IMR-90 (cell line): Measurements from ENCODE around the gene GCFC2. TPM values are rescaled to one million over a fixed set of nuclear protein-coding genes. Genes with fewer than 3 reads are reported as not detected.

Experiments
- ATAC-seq: fragments of 200-7000 bp; cut with Tn5 transposase; 2 replicates; pipeline ENCODE4 v1.9.1; 2020; ENCODE audit warnings: low read depth, mild to moderate bottlenecking, moderate library complexity
- BruUV-seq: library from RNA; stranded (reverse); fragments of 400-500 nt; replicated peaks from 2 replicates; lab custom pipeline; 2021; lab: Mats Ljungman, UMichigan
- CTCF ChIA-PET: fragments of 300-600 bp; formaldehyde crosslinking; extraction: SDS; loops from one replicate; lab custom pipeline; 2021; ENCODE audit warnings: antibody characterized with exemption; lab: Yijun Ruan, JAX
- POLR2A ChIA-PET: fragments of 300-600 bp; sonication (Branson Sonifier 250); formaldehyde crosslinking; loops from one replicate; lab custom pipeline; 2022; ENCODE audit warnings: antibody characterized with exemption; ENCODE audit not compliant: unreplicated experiment; lab: Charles Lee
- DNase-seq: peaks from one replicate; pipeline ENCODE4 v3.0.0; 2013
- H2AFZ ChIP-seq: replicated peaks from 2 replicates; pipeline ENCODE3; 2013; ENCODE audit warnings: low read length, mild to moderate bottlenecking; ENCODE audit not compliant: poor library complexity
- H2AK5ac ChIP-seq: 2 replicates; pipeline ENCODE4 v1.6.1; 2013; ENCODE audit warnings: low read depth, low read length, inconsistent platforms
- H2AK9ac ChIP-seq: replicated peaks from 2 replicates; pipeline ENCODE3; 2013; ENCODE audit warnings: mild to moderate bottlenecking, low read depth, low read length, moderate library complexity; ENCODE audit not compliant: poor library complexity
- H2BK120ac ChIP-seq: 2 replicates; pipeline ENCODE4 v1.6.1; 2013; ENCODE audit warnings: low read depth, low read length, inconsistent platforms
- H2BK15ac ChIP-seq: 3 replicates; pipeline ENCODE4 v1.6.1; 2013; ENCODE audit warnings: low read depth, low read length, inconsistent platforms
- H2BK20ac ChIP-seq: 2 replicates; pipeline ENCODE4 v1.6.1; 2013; ENCODE audit warnings: low read depth, mild to moderate bottlenecking, inconsistent platforms, low read length, moderate library complexity
- H2BK5ac ChIP-seq: 2 replicates; pipeline ENCODE4 v1.6.1; 2013; ENCODE audit warnings: mild to moderate bottlenecking, low read depth, low read length, inconsistent platforms; ENCODE audit not compliant: poor library complexity, severe bottlenecking
- H3K14ac ChIP-seq: replicated peaks from 2 replicates; pipeline ENCODE4 v1.6.1; 2013; ENCODE audit warnings: low read depth, low read length, inconsistent platforms
- H3K18ac ChIP-seq: 2 replicates; pipeline ENCODE4 v1.6.1; 2013; ENCODE audit warnings: low read depth, low read length, control low read depth
- H3K23ac ChIP-seq: 2 replicates; pipeline ENCODE4 v1.6.1; 2013; ENCODE audit warnings: low read depth, low read length, inconsistent platforms
- H3K27ac ChIP-seq: 2 replicates; pipeline ENCODE4 v1.5.1; 2013; ENCODE audit warnings: mild to moderate bottlenecking, control low read depth, low read length; ENCODE audit not compliant: insufficient read depth
- H3K27me3 ChIP-seq: 2 replicates; pipeline ENCODE4 v1.6.1; 2013; ENCODE audit warnings: low read length; ENCODE audit not compliant: control insufficient read depth, insufficient read depth
- H3K36me3 ChIP-seq: 2 replicates; pipeline ENCODE4 v1.6.1; 2013; ENCODE audit warnings: low read length, mixed read lengths; ENCODE audit not compliant: control insufficient read depth, insufficient read depth
- H3K4ac ChIP-seq: 2 replicates; pipeline ENCODE4 v1.6.1; 2013; ENCODE audit warnings: low read depth, low read length, inconsistent platforms
- H3K4me1 ChIP-seq: 2 replicates; pipeline ENCODE4 v1.6.1; 2013; ENCODE audit warnings: low read length, mixed read lengths; ENCODE audit not compliant: control insufficient read depth, insufficient read depth
- H3K4me2 ChIP-seq: 2 replicates; pipeline ENCODE4 v1.6.1; 2013; ENCODE audit warnings: low read depth, mild to moderate bottlenecking, control low read depth, low read length, moderate library complexity
- H3K4me3 ChIP-seq: 2 replicates; pipeline ENCODE4 v1.5.1; 2013; ENCODE audit warnings: low read depth, mild to moderate bottlenecking, control low read depth, low read length, moderate library complexity; ENCODE audit not compliant: insufficient read depth
- H3K56ac ChIP-seq: 2 replicates; pipeline ENCODE4 v1.6.1; 2013; ENCODE audit warnings: low read length, inconsistent platforms; ENCODE audit not compliant: insufficient read depth; ENCODE audit errors: extremely low read depth
- H3K79me1 ChIP-seq, 2 experiments: 2 replicates each; pipeline ENCODE4 v1.6.1; 2013; ENCODE audit warnings: low read length in 2 of 2, inconsistent platforms in 1 of 2, low read depth in 1 of 2
- H3K9ac ChIP-seq: 2 replicates; pipeline ENCODE4 v1.6.1; 2013; ENCODE audit warnings: low read depth, low read length, control low read depth
- H3K9me1 ChIP-seq: 2 replicates; pipeline ENCODE4 v1.6.1; 2013; ENCODE audit warnings: low read length, inconsistent platforms; ENCODE audit not compliant: insufficient read depth
- H3K9me3 ChIP-seq: 2 replicates; pipeline ENCODE4 v1.6.1; 2013; ENCODE audit warnings: low read length; ENCODE audit not compliant: control insufficient read depth, insufficient read depth
- H4K20me1 ChIP-seq: 2 replicates; pipeline ENCODE4 v1.6.1; 2013; ENCODE audit warnings: low read length, inconsistent platforms; ENCODE audit not compliant: insufficient read depth
- H4K5ac ChIP-seq: 2 replicates; pipeline ENCODE4 v1.6.1; 2013; ENCODE audit warnings: mild to moderate bottlenecking, low read depth, low read length, control low read depth
- H4K8ac ChIP-seq, 2 experiments: 2 replicates each; pipeline ENCODE4 v1.6.1; 2013; ENCODE audit warnings: low read depth in 2 of 2, low read length in 2 of 2, control low read depth in 1 of 2, inconsistent platforms in 1 of 2
- H4K91ac ChIP-seq: 2 replicates; pipeline ENCODE4 v1.6.1; 2013; ENCODE audit warnings: low read depth, low read length, inconsistent platforms; ENCODE audit not compliant: insufficient read depth
- CEBPB ChIP-seq: IDR thresholded peaks from 2 replicates; pipeline ENCODE4 v1.6.1; 2012; ENCODE audit warnings: low read depth, low read length, improper control_type of control experiment
- CHD1 ChIP-seq: IDR thresholded peaks from 2 replicates; pipeline ENCODE4 v1.6.1; 2012; ENCODE audit warnings: low read depth, low read length, improper control_type of control experiment
- FOS ChIP-seq: fragments of 150-350 bp; IDR thresholded peaks from 2 replicates; pipeline ENCODE4 v1.6.1; 2016; ENCODE audit warnings: low read depth, low read length
- MAFK ChIP-seq: IDR thresholded peaks from 2 replicates; pipeline ENCODE4 v1.6.1; 2012; ENCODE audit warnings: low read depth, low read length, improper control_type of control experiment
- MAZ ChIP-seq: IDR thresholded peaks from 2 replicates; pipeline ENCODE4 v1.6.1; 2012; ENCODE audit warnings: low read depth, mild to moderate bottlenecking, low read length, improper control_type of control experiment, moderate library complexity, borderline replicate concordance
- POLR2A ChIP-seq: IDR thresholded peaks from 2 replicates; pipeline ENCODE4 v1.6.1; 2012; ENCODE audit warnings: mild to moderate bottlenecking, low read depth, low read length
- RAD21 ChIP-seq: IDR thresholded peaks from 2 replicates; pipeline ENCODE4 v1.6.1; 2012; ENCODE audit warnings: low read length, improper control_type of control experiment
- RCOR1 ChIP-seq: IDR thresholded peaks from 2 replicates; pipeline ENCODE4 v1.6.1; 2012; ENCODE audit warnings: mild to moderate bottlenecking, low read length, improper control_type of control experiment; ENCODE audit not compliant: insufficient replicate concordance
- RFX5 ChIP-seq: IDR thresholded peaks from 2 replicates; pipeline ENCODE4 v1.8.0; 2012; ENCODE audit warnings: low read depth, mild to moderate bottlenecking, low read length, moderate library complexity
- SMC3 ChIP-seq: fragments of 150-350 bp; IDR thresholded peaks from 2 replicates; pipeline ENCODE4 v1.6.1; 2016; ENCODE audit warnings: low read depth, mild to moderate bottlenecking, antibody characterized with exemption, low read length, moderate library complexity
- WGBS, 2 experiments: methylation state at CpG; one replicate each; pipeline versions ENCODE4 v1.1.5 to v1.1.7; 2013; ENCODE audit warnings: missing lambda C conversion rate in 2 of 2; ENCODE audit not compliant: insufficient read length in 1 of 2; ENCODE audit errors: extremely low coverage in 2 of 2; 5-methylcytosine and 5-hydroxymethylcytosine counted together
- dilution Hi-C: fragments of 300-500 bp; cut with HindIII; formaldehyde crosslinking; loops from one replicate; pipeline ENCODE4 v1.14.3; 2018; ENCODE audit warnings: low sequenced_read_pairs; ENCODE audit not compliant: unreplicated experiment
- in situ Hi-C: fragments of 300-500 bp; cut with MboI; formaldehyde crosslinking; loops from 3 replicates; pipeline ENCODE4 v1.14.3; 2019; ENCODE audit warnings: low sequenced_read_pairs, inconsistent platforms, mixed read lengths
- intact Hi-C: fragments of 100-400 bp; cut with micrococcal nuclease; formaldehyde crosslinking; loops from 2 replicates; pipeline ENCODE4 v1.10.0; 2022
- polyA plus RNA-seq, 3 experiments: library from polyadenylated mRNA; depleted of rRNA; stranded (reverse); fragments of >200 nt; gene quantifications; 2 replicates each; pipeline ENCODE4 v1.2.3, GENCODE V29; 2012; ENCODE audit warnings: low replicate concordance in 1 of 3
- total RNA-seq: library from RNA; depleted of rRNA; stranded (reverse); fragments of >200 nt; gene quantifications from 2 replicates; pipeline ENCODE4 v1.2.3, GENCODE V29; 2012
- TF ChIP-seq, protein P1 (sequence below): conservative IDR thresholded peaks from 2 replicates; pipeline ENCODE4 v1.5.1; 2012; ENCODE audit warnings: mild to moderate bottlenecking, low read depth, low read length, improper control_type of control experiment
- TF ChIP-seq, protein P2 (sequence below): fragments of 150-350 bp; IDR thresholded peaks from 2 replicates; pipeline ENCODE4 v1.6.1; 2017; ENCODE audit warnings: mild to moderate bottlenecking, antibody characterized with exemption, low read length, low read depth
- TF ChIP-seq, protein P3 (sequence below): fragments of 150-350 bp; IDR thresholded peaks from 2 replicates; pipeline ENCODE4 v1.6.1; 2016; ENCODE audit warnings: low read depth, mild to moderate bottlenecking, low read length, moderate library complexity, borderline replicate concordance

Gene GCFC2
- total and polyA plus RNA-seq, 2 of the 4 experiments (the other 2 are of a cell fraction), result 6.4 to 10.0 TPM

DNA sequence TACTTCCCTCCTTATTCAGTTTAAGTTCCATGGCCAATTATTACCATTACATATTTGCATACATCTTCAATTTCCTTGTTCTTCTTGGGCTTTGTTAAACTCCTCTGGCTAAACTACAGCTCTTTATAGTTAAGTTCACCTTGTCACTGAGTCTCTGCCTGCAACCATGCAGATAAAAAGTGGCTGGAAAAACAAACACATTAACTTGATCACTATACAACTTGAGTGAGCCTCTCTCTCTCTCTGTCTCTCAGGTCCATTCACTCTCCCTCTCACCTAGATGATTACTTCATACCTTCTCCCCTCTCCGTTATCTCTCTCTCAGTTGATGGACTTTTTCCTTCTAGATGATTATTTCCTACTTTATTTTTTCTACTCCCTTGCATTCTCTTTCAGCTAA lies 30.3 kb downstream of the GCFC2 start:
- no peaks in the 10 kb centered on the region for H3K9me1 ChIP-seq
- no peak overlapping the region for H3K23ac ChIP-seq
- no peak overlapping the region for H2AK9ac ChIP-seq
- peaks cover 7% of the 10 kb centered on the region for H3K36me3 ChIP-seq
- H4K91ac ChIP-seq, result no peak overlapping the region
- no peak overlapping the region for H2BK5ac ChIP-seq
- no peaks in the 10 kb centered on the region for H3K27me3 ChIP-seq
- H3K4me1 ChIP-seq, result no peaks in the 10 kb centered on the region
- H4K5ac ChIP-seq, result no peak overlapping the region
- H3K9ac ChIP-seq, result no peak overlapping the region
- no peak overlapping the region for H3K56ac ChIP-seq
- H3K27ac ChIP-seq, result no peak overlapping the region
- H4K20me1 ChIP-seq, result no peaks in the 10 kb centered on the region
- H2BK120ac ChIP-seq, result no peak overlapping the region
- WGBS, 2 experiments, result no CpG with 5 or more reads among the region's 1 CpG
- H4K8ac ChIP-seq, result no peak overlapping the region
- no peak overlapping the region for H2AK5ac ChIP-seq
- no peak overlapping the region for H3K18ac ChIP-seq
- no peak overlapping the region for H2BK15ac ChIP-seq
- H2BK20ac ChIP-seq, result no peak overlapping the region
- BruUV-seq, result no TSS peak
- no peak overlapping the region for H3K4ac ChIP-seq
- DNase-seq, result no peak
- H3K79me1 ChIP-seq, result no peaks in the 10 kb centered on the region
- in situ Hi-C loops, result no loop called here
- no peak overlapping the region for H3K14ac ChIP-seq
- dilution Hi-C loops, result no loop called here
- H2AFZ ChIP-seq, result no peak overlapping the region
- ChIA-PET CTCF (interaction anchor here (1.3 kb wide), 1 partner anchor 40 kb away, joined by 5 read pairs; no protein-coding TSS in a partner anchor), POLR2A (no interaction called here)
- TF ChIP-seq RAD21, result no peak
- TF ChIP-seq, protein P1, sequence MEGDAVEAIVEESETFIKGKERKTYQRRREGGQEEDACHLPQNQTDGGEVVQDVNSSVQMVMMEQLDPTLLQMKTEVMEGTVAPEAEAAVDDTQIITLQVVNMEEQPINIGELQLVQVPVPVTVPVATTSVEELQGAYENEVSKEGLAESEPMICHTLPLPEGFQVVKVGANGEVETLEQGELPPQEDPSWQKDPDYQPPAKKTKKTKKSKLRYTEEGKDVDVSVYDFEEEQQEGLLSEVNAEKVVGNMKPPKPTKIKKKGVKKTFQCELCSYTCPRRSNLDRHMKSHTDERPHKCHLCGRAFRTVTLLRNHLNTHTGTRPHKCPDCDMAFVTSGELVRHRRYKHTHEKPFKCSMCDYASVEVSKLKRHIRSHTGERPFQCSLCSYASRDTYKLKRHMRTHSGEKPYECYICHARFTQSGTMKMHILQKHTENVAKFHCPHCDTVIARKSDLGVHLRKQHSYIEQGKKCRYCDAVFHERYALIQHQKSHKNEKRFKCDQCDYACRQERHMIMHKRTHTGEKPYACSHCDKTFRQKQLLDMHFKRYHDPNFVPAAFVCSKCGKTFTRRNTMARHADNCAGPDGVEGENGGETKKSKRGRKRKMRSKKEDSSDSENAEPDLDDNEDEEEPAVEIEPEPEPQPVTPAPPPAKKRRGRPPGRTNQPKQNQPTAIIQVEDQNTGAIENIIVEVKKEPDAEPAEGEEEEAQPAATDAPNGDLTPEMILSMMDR, result no peak
- no peak for TF ChIP-seq CEBPB
- no peak for TF ChIP-seq FOS
- no peak for TF ChIP-seq MAZ
- no peak for TF ChIP-seq POLR2A
- TF ChIP-seq, protein P2, sequence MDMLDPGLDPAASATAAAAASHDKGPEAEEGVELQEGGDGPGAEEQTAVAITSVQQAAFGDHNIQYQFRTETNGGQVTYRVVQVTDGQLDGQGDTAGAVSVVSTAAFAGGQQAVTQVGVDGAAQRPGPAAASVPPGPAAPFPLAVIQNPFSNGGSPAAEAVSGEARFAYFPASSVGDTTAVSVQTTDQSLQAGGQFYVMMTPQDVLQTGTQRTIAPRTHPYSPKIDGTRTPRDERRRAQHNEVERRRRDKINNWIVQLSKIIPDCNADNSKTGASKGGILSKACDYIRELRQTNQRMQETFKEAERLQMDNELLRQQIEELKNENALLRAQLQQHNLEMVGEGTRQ, result no peak
- TF ChIP-seq, protein P3, sequence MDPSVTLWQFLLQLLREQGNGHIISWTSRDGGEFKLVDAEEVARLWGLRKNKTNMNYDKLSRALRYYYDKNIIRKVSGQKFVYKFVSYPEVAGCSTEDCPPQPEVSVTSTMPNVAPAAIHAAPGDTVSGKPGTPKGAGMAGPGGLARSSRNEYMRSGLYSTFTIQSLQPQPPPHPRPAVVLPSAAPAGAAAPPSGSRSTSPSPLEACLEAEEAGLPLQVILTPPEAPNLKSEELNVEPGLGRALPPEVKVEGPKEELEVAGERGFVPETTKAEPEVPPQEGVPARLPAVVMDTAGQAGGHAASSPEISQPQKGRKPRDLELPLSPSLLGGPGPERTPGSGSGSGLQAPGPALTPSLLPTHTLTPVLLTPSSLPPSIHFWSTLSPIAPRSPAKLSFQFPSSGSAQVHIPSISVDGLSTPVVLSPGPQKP, result no peak
- TF ChIP-seq CHD1, result no peak
- no peak for TF ChIP-seq MAFK
- no peak for TF ChIP-seq SMC3
- TF ChIP-seq RCOR1, result no peak
- TF ChIP-seq RFX5, result no peak
- H3K4me2 ChIP-seq, result no peak overlapping the region
- intact Hi-C loops, result no loop called here
- no peak overlapping the region for H3K4me3 ChIP-seq
- no peak for ATAC-seq
- H3K9me3 ChIP-seq, result no peaks in the 10 kb centered on the region
